Measurements from ENCODE around the gene FOXL2.

The FOXL2 gene

DNA sequence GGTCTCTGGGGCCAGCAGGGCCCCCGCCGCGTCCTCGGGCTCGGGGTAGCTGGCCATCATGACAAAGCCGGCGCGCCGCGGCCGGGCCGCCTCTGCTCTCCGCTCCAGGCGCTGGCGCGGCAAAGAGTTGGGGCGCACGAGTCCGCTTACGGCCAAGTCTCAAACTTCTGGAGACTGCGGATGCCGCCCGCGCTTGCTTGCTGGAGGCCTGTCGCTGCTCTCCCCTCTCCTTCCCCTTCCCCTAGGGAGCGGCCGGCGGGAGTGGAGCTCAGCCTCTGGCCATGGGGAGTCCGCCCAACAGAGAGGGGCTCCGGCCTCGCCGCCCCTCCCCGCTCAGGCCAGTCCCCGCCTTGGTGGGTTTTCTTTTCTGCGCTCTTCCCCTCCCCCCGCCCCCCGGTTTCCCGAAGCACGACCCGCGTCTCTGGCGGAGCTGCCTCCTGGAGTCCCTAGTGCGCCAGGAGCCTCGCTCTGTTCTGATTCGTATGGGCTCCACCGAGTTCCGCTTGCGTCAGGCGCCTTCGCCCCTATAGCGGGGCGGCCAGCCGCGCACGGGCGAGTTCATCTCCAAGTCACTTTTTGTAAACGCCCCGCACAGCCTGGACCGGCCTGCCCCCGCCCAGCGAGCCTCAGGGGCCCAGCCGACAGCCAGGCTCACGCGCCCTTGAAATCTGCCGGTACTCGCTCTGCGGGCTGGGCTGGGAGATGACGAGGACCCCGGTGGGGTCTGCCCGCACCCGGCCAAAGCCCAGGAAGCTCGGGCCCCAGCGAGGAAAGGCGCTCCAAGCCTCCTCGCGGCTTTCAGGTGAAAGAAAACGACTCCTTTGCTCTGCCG is at the start of gene FOXL2, which contains the start of gene FOXL2NB:
Gene FOXL2 (minus strand): TSS at position 475 of the 832 bp plus-strand sequence. CDS start 415 bp downstream, at position 60.
Gene FOXL2NB (plus strand): TSS at position 555 of the 832 bp plus-strand sequence. CDS start 148 bp downstream, at position 703.
- peak; percentile 66 for DNase-seq

DNA sequence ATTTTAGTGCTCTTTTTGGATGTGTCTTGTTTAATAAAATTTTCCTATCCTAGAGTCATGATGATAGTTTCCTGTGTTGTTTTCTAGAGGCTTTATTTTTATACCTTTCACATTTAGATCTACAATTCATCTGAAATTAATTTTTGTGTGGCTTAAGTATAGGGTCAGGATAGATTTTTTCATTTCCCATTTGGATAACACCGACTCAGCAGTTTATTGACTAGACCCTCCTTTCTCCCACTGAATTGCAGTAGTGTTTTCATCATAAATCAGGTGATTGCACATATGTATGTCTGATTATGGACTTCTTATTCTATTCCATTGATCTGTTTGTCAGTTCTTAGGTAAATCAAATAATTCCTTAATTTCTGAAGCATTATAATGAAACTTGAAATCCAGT is 48.8 kb upstream of the FOXL2 start:
- no peak for DNase-seq

DNA sequence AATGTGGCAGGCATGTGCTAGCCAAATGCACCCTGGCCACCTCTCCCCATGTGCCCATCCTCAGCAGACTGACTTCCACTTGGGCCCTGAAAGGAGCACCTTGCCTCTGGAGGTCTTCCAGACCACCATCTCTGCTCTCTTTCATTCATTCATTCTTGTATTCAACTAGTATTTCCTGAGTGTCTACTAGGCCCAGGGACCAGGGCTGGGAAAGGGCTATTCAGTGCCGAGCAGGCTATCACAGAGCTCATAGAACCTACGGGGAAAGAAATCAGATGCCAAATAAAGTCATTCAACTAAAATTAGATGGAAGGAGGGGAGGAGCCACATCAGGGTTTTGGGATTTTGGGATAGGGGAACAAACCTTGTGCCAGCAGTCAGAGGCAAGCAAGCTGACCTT is 40.2 kb upstream of the FOXL2 start:
- DNase-seq: no peak

DNA sequence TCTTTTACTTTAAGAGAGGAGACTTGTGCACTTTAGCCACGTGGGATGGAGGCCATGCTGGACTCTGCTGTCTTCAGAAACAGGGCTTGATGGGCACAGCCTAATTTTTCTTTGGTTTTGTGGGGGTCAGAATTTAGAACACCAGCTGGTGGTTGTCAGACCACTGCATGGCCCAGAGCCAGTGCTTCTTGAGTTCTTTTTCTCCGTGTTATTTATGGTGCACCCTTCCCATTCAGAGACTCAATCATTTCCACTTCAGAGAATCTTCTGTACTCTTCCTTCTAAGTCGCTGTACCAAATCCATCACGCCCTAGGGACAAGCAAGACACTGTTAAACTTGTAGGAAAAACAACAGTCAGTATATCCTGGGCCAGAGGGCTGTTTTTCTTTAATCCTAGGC is 39.0 kb upstream of the FOXL2 start:
- DNase-seq: no peak

DNA sequence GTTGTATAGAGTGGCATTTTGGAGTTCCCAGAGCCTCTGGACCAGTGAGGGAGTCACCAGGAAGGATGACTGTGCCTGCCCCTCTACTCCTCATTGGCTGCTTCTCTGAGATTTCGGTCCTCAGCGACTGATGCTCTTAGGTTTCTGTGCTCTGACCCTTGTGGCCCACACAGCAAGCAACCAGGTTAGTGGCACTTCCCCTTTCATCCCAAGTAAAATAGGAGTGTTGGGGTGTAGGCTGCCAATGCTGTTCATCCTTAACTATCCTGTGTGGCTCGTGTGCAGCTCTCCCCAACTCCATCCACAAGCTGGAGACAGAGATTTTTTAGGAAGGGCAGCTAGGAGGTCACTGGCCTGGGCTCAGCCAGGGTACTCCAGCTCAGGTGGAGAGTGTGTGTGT is 37.9 kb upstream of the FOXL2 start:
- no peak for DNase-seq

DNA sequence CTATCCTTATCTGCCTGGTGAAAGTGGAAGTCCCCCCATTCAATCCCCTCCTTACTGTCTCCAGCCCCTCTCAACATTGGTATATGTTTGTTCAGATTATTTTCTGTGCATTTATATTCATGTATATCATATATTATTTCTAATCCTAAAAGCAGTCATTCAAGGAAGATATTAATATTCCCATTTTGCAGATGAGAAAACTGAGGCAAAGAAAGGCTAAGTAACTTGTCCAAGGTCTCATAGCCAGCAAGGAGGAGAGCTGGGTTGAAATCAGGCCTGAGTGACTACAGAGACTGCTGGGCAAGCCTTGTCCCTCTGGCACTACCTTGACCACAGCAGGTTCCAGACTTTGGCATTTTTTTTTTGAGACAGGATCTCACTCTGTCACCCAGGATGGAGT is 29.1 kb upstream of the FOXL2 start:
- DNase-seq: no peak

DNA sequence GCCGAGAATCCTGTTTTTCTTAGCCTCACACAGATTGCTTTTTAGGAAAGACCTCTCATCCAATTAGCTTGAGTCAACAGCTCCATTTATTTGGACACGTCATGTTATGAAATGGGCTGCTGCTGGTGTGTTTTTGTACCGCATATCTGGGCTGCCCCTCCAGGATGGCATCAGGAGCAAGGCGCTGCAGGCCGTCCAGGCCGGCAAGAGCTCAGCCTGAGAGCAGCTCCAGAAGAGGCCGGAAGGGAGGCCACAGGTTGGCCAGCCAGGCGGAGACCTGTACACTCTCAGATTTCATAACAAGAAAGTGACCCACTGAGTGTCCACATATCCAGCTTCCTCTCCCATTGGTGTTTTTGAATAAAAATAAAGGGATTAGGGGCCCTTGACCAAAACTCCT is 28.4 kb upstream of the FOXL2 start:
- DNase-seq: no peak

DNA sequence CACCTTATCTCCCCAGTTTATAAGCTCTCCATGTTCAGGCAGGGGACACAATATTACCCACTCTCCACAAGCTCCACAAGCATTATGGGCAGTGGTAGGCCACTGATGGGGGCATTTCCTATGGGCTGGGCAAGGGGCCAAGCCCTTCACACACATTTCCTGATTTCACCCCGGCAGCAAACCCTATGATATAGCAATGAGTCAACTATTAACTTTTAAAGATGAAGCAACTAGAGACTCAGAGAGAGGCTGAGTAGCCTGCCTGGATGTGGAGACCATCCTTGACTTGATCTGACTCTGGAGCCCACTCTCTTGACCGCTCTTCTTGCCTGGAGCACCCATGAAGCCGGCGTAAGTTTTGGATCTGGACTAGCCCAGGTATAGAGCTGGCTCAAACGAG is 27.5 kb upstream of the FOXL2 start:
- no peak for DNase-seq

DNA sequence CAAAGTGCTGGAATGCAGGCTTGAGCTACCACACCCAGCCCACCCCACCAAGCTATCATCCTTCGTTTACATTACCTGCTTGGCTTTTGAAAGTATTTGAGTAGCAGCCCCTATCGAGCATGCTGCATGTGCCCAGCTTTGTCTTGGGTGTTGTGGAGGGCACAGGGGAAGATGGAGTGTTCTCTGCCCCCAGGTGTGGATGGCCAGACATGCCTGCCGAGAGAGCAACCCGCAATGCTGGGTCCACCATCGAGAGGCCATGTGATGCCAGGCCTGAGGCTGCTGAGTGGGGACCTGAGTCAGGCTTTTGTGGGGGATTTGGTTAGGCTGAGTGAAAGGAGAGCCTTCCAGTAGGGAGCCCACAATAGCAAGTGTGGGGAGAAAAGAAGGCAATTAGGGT is 26.0 kb upstream of the FOXL2 start:
- no peak for DNase-seq

DNA sequence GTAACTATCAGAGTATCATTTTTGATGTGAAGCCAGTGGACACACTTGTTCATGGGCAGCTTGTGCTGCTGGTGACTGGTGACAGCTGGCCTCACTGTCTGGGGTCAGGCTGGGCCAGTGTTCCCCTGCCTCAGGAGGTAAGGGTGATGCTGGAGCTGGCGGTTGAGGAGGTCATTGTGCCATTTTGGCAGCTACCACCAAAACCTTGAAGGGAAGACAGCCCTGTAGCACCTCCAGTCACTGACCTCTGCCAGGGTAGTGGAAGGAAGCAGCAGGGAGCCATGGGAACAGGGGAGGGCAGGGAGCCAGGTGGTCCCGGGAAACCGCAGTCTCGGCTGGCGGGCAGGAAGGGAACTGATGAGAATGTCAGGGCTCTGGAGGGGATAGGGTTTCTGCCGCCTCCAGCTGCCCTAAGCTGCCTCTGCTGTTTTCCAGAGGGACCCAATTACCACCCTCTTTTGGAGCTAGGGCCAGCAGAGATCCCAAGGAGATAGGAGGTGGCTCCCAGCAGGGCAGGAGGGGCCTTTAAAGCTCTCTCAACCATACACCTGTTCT is 24.9 kb upstream of the FOXL2 start:
- DNase-seq: no peak

DNA sequence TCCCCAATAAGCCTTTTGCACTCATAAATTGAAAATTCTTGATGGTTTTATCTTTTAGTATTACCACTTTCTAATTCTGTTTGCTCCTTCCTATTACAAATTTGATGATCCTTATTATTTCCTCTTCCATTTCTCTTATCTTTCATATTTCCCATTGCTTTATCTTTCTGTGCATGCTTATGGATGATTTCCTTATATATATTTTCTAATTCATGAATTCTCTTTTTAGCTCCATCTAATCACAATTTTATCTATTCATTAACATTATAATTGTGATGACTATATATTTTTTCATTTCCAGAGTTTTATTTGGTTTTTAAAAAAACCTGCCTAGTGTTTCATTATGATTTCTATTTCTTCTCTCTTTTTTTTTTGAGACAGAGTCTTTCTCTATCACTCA is 18.0 kb upstream of the FOXL2 start:
- no peak for DNase-seq

DNA sequence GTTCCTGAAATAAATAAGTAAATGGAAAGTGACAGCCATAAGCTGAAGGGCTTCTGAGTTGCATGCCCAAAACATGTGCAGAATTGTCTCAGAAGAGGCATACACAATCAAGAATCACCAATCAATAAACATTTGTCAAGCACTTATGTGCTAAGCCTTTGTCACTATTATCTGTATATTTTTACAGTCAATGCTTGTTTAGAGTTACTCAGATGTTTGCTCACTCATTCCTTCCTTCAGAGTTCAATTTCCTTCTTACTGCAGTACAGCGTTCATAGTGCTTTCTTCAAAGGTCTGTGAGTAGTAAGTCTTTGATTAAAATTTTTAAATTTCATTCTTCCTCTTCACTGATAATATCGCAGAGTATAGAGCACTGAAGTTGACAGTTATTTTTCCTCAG is 17.3 kb upstream of the FOXL2 start:
- no peak for DNase-seq

DNA sequence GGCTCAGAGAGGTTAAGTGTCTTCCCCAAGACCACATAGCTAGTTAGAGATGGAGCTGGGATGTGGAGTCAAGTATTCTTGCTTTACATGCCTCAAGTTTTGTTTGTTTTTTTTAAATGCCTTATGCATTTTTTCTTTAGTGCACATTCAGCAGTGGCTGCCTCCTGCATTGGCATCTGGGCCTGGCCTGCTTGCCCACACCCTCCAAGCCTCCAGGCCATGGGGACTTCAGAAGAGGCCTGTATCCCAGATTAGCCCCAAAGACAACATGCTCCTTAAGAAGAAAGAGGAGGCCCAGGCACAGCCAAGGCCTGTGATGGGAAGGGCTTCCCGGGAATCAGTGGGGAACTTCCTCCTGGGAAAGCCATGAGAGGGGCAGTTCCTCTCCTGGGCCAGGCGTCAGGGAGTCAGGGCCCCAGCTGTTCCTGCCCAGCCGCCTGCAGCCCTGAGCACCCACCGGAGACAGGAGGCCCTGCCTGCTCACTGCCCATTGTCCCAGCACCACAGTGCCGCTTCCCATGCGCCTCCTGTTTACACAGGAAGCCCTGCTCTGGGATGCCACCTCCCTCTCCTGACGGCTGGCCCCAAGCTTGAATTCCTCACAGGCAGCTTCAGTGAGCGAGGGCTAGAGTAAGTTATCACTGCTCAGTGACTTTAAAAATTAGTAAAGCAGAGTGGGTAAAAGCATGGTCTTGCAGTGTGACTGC is 16.1 kb upstream of the FOXL2 start:
- no peak for DNase-seq

DNA sequence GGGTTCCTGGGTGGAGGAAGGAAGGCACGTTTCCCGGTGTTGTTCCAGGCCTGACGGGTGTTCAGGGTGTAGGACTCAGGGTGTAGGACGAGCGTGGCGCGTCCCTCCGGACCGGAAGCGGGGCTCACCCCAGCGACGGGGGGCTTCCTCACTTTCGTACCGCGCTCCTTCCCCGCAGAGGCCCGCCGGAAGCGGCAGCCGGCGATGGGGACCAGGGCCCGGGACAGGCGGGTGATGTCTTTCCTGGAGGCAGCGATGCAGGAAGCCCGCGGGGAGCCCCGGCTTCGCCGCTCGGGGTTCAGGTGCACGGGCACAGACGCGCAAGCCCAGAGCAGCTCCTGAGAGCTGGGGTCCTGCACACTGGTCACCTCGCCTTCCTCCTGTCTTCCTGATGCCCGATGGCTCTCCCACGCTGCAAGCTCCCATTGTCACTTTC is 13.5 kb upstream of the FOXL2 start:
- DNase-seq: no peak

DNA sequence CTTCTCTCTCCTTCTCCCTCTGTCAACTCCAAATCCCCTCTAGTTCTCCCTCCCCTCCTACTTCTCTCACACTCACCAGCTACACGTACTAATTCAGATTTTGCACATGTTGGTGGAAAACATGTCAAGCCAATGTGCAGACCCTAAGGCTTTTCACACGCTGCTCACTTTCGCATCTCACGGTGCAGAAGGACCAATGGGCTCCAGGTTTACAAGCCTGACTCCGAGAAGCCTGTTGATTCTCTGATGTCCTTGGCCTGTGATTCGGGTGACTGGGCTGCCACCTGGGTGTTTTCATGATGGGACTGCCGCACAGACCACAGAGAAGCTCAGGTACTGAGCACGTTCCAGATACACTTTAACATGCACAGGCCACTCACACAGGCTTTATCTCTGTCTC is 3.8 kb upstream of the FOXL2 start:
- no peak for DNase-seq

DNA sequence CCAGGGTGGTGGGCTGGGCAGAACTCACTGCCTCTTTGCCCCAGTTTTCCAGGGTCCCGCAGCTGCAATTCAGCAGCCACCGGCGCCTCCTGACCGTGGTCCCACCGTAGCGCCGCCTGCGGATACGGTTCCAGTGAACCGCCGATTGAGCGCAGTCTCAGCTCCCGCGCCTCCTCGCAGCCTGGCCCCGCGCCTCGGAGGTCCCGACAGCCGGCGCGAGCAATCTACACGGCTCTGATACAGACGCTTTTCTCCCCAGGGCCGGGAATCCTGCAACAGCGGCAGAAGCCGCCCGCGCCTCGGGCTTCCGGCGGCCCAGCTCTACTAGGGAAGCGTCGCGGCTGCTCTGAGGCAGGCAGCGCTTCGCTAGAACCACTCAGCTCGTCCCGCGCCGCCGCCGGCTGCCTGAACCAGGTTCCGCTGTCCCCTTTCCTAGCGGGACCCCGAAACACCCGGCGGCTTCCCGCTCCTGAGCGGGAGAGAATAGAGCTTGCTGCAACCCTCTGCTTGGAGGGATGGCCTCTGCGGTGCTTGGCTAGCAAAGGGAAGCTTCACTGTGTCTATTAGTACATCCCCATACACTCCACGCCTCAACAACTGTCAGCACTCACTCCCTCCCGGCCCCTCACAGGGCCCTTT is 3.2 kb upstream of the FOXL2 start:
- DNase-seq: peak; percentile 63

DNA sequence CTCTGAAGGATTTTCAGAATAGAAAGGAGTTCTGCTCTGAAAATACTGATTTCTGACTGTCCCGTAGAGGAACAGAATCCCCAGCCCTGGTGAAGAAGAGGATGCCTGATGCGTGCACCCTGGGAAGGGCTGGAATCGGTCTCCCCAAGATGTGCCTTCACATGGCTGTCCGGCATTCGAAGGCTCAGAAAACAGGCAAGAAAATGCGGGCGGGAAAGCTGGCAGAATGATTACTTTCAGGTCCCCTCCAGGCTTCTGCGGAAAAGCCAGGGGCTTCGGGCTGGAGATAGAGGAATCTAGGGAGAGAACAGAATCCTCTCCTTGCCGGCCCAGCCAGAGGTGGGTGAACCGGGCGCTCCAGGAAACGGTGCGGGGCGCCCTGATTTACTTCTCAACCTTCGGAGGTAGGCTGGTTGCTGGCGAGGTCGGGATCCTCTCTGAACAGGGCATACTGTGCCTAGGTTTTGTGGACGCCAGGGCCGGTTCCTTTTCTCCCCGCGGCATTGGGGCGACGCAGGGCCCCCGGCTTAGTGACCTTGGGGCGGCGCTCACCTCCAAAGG is 2.6 kb upstream of the FOXL2 start:
- no peak for DNase-seq

DNA sequence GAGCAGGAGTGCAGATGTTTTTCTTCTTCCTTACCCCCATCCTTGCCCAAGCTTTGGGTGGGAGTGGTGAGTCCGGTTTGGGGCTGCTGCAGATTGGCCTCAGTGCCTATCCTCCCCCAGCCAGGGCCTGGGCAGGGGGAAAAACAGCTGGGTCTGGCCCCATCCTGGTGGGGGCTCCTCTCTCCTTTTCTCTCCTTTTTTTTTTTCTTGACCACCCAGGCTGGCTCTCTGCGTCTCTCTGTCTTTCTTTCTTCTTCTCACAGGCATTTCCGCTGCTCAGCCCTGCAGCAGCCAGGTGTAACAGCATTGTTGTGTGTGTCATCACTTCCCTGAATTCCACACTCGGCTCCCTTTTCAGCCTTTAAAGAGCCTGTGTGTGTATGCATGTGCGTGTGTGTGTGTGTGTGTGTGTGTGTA is 2.1 kb upstream of the FOXL2 start:
- DNase-seq: no peak

DNA sequence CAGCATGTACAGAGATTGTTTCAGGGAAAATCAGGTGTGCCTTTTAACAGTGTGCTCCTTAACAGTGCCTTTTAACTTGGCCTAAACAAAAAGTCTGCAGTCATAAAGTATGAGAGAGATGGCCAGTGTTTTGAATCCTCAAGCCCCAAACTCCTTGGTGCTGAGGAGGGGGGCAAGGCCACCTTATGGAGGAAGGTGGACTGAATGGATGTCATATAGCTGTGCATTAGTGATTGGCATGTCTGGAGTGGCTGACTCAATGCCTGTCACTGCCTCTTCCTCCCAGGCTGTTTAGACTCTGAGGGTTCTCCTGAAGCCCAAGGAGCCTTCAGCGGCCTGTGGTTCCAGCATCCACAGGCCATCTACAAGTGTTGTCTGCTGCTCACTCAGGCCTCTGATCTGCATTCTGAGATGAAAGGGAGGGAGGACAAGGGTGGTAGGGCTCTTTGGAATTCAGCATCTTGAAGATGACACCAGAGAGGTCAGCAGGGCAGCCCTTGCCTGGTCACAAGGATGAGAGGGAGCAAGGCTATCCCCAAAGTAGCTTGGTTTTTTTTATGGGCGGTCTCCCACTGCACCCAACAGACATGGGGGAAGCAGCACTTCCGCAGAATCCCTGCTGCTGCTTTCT is 1.5 kb upstream of the FOXL2 start:
- no peak for DNase-seq

DNA sequence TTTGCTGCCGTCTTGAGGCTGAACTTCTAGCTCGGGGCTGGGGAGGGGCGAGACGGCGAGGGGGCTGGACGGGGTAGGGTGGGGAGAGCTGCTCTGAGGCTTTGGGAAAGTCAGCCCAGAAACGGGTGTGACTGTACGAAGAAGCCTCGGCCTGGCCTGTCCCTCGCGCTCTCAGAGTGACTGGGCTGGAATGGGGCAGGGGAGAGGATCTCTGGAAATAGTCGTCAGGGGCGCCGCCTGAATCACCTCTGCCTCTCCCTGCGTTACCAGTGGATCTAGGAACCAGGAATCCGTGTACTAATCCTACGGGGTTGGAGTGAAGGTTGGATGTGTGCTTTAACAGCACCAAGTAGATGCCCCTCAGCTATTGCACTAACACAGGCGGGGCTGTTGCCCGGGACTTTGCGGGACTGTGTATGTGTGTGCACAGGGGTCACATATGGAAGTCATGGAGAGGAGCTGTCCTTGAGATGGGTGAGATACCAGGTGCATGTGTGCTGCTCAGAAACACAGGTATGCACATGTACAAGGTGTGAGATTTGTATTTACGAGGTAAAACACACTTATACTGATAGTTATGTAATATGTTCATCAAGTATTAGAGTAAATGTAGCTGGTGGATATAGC is 671 bp upstream of the FOXL2 start:
- DNase-seq: no peak

DNA sequence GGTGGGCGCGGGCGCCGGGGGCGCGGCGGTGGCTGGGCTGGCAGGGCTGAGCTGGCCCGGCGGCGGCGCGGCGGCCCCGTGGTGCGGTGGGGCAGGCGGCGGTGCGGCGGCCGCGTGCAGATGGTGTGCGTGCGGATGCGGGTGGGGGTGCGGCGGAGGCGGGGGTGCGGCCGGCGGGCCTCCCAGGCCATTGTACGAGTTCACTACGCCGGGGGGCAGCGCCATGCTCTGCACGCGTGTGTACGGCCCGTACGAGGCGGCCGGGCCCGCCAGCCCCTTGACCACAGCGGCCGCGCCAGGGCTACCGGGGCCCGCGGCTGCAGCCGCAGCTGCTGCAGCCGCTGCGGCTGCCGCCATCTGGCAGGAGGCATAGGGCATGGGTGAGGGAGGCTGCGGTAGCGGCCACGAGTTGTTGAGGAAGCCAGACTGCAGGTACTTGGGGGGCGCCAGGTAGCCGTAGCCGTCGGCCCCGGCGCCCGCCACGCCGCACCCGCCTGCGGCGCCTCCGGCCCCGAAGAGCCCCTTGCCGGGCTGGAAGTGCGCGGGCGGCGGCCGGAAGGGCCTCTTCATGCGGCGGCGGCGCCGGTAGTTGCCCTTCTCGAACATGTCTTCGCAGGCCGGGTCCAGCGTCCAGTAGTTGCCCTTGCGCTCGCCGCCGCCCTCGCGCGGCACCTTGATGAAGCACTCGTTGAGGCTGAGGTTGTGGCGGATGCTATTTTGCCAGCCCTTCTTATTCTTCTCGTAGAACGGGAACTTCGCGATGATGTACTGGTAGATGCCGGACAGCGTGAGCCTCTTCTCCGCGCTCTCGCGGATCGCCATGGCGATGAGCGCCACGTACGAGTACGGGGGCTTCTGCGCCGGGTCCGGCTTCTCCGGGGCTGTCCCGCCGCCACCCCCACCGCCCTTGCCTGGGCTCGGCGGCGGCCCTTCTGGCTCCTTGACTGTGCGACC is 951 bp downstream of the FOXL2 start:
- no peak for DNase-seq

Measured in right forelimb (tissue), 1 donor.